DMS53 (cell line): ENCODE measurements around the gene GPRIN2.
"Not testable (repeated sequence)": the region's sequence is repeated elsewhere in the genome, so short reads cannot be mapped to it uniquely, and the experiment has no call there.

Source experiments
- DNase-seq: peaks from one replicate; lab custom pipeline; 2025; lab: John Stamatoyannopoulos, UW

Gene GPRIN2

GRCh38 chr10:46567151-46567550 is 10.7 kb upstream of the GPRIN2 start:
- DNase-seq, result not testable (repeated sequence)

DNA sequence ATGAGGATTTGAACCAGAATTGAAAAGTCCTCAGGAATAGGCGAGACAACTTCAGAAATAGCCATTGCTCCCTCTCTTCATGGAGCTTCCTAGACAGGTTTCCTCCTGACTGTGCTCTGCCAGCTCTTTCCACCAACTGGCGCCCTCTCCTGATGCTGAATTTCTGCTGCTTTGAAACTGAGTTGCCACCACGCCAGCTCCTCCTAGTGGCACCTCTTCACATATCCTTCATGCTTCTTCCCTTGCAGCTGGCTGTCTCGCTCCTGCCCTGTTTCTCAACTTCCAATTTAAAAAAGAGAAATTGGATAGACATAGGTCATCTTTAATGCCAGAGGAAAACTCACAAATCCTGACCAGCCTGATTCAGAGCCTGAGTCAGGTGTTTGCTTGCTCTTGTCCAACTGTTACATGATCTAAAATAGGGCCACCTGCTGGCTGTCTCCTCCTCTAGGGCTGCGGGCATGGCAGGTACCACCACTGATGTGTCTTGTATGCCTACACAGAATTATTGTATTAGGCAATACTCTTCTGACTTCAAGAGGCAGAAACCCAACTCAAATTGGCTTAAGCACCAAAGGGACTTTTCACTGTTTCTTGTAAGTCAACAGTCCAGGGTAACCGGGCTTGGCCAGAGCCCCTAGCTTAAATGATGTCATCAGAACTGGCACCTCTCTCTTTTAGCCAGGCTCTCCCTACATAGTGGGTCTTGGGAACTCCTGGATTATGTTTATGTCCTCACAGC is 9.3 kb upstream of the GPRIN2 start:
- DNase-seq, result peak; percentile 84

DNA sequence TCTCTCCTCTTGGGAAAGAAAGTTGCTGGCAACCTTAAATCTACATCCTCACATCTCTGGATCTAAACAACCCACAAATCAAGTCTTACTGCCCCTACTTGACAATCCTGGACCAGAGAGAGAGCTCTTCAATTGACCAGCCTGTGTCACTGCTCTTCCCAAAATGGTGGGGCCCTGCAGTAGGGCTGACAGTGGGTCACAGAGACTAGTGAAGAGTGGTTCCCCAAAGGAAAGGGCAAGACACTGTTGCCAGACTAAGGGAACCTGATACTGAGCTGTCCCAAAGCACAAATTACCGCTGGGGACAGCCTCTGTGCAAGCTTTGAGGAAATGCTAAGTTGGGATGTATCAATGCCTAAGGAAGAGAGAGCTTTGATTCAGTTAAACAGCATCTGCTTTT is 4.5 kb upstream of the GPRIN2 start:
- DNase-seq, result no peak

- no peak for DNase-seq
These were observed 3.9 kb upstream of the GPRIN2 start for GRCh38 chr10:46560381-46560780.

GRCh38 chr10:46559231-46559671 is 2.8 kb upstream of the GPRIN2 start:
- no peak for DNase-seq

DNA sequence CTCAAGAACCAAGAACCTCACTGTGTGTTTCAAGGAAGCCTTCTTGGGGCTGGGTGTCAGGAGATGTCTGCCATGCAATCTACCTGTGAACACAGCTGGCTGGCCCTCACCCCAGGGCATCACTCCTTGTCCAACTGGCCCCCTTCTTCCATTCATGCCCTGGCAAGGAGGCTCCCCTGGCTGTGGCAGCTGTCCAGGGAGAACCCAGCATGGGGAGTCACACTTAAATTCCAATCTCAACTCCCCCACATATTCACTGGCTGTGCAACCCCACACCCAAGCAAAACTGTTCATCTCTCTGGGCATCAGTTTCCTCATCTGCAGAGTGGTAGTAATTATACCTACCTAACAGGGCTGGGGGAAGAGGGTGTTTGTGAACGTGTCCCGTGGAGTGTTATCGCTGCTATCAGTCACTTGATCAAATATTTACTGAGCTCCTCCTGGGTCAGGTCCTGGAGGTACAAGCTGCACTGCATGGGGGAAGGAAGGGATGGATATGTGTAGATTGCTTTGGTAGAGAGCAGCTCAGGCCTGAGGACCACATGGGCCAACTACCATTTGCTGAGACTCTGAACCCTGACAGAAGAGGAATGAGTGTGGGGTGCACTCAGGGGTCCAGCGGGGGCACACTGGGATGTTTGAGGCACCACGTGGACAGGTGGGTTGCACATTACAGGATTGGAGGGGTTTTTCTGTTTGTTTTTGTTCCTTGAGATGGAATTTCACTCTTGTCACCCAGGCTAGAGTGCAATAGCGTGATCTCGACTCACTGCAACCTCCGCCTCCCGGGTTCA is 2.1 kb upstream of the GPRIN2 start:
- peak; percentile 97 for DNase-seq

- no peak for DNase-seq
These were observed 1.6 kb upstream of the GPRIN2 start for GRCh38 chr10:46558122-46558391.

GRCh38 chr10:46557319-46558121 is 1.1 kb upstream of the GPRIN2 start:
- peak; percentile 82 for DNase-seq

DNA sequence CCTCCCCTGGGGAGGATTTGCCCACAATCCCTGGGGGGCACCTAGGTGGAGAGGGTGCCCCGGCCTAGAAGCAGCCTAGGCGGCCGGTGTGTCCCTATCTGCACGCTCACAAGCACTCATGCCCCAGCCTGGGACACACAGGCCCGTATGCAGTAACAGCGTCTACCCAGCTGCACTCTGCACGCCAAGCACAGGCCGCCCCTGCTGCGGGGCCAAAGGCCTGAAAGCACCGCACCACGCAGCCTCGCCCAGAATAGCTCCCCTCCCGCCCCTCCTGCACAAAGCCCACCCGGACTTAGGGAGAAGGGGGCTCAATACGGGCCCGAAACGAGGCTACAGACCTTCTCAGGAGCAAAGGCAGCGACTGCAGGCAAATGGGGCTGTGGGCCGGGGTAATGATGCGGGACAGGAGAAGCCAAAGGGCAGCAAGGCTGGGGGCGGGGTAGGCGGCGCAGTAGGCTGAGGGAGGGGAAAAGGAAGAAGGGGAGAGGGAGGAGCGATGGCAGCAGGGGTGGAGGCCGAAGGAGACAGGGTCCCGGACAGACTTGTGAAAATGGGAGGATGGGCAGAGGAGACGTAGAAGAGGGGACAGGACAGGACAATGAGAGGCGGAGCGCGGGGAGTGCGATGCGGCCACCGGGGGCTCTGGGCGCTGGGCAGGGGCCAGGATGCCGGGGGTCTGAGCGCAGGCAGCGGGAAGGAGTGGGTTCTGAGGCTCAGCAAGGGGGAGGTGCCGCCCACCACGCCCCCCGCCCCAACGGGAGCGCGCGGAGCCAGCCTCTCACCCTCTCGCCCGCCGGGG is 544 bp downstream of the GPRIN2 start:
- DNase-seq, result peak; percentile 78

- DNase-seq, result peak; percentile 54
These were observed 1.1 kb downstream of the GPRIN2 start for GRCh38 chr10:46555366-46555712.

GRCh38 chr10:46554166-46554781 is 2.2 kb downstream of the GPRIN2 start:
- DNase-seq, result no peak

GRCh38 chr10:46553238-46554049 is 3.0 kb downstream of the GPRIN2 start:
- DNase-seq, result no peak

DNA sequence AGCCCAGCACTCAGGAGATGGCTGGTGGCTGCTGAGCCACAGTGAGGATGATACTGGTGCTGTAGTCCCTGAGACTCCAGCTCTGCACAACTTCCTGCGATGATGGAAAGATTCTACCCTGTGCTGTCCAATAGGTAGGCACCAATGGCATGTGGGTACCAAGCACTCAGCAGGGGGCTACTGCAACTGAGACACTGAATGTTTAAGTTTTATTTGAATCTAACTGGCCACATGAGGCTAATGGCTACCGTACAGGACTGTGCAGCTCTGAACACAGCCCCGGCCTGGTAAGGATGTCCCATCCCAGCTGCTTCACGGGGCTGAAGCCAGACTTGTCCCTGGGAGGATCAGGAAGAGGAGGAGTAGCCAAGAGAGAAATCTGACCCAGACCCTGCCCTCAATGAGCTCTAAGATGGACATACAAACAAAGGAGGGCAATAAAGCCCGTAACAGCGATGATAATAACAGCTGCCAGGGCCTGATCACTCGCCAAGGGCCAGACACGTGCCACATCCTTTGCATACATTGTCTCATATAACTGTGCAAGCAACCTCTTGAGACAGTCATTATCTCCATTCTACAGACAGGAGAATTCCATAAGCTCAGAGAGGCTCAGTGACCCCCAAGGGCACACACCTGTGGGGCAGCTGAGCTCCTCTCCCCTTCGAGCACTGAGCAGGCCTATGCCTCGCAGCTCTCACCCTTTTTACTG is 3.8 kb downstream of the GPRIN2 start:
- DNase-seq, result peak; percentile 46

- no peak for DNase-seq
These were observed 4.5 kb downstream of the GPRIN2 start for GRCh38 chr10:46551701-46552525.

GRCh38 chr10:46550795-46551700 is 5.4 kb downstream of the GPRIN2 start:
- DNase-seq, result no peak

DNA sequence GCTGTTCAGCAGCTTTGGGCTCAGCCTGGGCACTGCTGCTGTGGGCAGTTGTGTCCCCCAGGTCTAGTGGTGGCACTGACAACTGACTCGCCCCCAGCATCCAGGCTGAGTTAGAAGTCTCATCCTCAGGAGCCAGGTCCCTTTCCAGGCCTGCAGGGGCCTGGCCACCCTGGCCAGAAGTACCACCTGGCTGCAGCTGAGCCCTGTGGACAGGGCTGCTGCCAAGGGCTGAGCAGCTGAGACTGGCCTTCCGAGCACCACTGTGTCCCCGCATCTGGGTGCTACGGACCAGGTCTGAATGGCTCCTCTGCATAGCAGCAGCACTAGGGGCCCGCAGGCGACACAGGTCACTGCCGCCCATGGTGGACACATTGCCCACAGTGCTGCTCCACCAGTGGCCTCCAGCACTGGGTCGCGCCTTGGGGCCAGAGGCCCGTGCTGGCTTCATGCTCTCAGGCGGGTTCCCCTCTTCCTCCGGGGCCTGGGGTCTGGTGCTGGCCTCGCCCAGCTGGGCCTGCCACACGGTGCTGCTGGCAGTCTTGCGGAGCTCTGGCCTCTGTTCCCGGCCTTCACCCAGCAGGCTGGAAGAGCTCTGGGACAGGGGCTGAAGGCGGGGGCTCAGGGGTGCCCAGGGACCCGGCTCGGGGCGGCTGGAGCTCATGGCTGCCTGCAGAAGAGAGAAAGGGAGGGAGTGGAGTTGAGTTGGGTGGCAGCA is 6.2 kb downstream of the GPRIN2 start:
- no peak for DNase-seq
